Measurements from ENCODE around the gene PBX3.

DNA sequence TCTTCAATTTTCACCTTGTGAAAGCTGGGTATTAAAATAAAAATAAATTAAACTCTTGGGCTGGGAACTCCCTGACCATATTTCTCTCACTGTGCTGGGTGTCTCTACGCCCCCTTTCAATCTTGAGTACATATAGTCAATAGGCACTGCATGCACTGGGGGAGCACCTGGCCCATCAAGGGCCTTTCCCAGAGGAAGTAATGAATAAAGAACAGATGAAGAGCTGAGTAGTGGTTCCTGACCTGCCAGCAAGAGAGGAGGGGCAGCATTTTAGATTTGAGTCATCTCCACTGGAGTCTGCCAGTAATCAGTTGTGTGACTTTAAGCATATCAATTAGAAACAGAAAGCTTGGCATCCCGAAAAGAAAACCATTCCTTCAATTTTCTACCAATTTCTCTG is 46.4 kb upstream of the PBX3 start:
- TF ChIP-seq ATF7 (IDR thresholded peaks at IDR 0.05; ENCODE audit: low read depth) (peak; percentile 71; the same call in 1 of the 2 replicates), EP300 (IDR thresholded peaks at IDR 0.05; ENCODE audit: borderline replicate concordance in 1 of 2, control insufficient read depth in 1 of 2, low read depth in 2 of 2, low read length in 2 of 2) (peak; percentile 81 to 82; a peak in 2 of 4 replicates), POLR2A (IDR thresholded peaks at IDR 0.05; ENCODE audit: low read depth, low read length) (no peak), PAX8 (IDR thresholded peaks at IDR 0.05) (no peak), RB1 (IDR thresholded peaks at IDR 0.05; ENCODE audit: borderline replicate concordance) (no peak), GABPA (IDR thresholded peaks at IDR 0.05; ENCODE audit: low read depth) (peak; percentile 53; the same call in 1 of the 2 replicates), KDM1A (IDR thresholded peaks at IDR 0.05; ENCODE audit: borderline replicate concordance) (no peak), EZH2 (IDR thresholded peaks at IDR 0.05; ENCODE audit: borderline replicate concordance, control insufficient read depth, low read depth, low read length) (no peak)
- TF ChIP-seq, protein P1, sequence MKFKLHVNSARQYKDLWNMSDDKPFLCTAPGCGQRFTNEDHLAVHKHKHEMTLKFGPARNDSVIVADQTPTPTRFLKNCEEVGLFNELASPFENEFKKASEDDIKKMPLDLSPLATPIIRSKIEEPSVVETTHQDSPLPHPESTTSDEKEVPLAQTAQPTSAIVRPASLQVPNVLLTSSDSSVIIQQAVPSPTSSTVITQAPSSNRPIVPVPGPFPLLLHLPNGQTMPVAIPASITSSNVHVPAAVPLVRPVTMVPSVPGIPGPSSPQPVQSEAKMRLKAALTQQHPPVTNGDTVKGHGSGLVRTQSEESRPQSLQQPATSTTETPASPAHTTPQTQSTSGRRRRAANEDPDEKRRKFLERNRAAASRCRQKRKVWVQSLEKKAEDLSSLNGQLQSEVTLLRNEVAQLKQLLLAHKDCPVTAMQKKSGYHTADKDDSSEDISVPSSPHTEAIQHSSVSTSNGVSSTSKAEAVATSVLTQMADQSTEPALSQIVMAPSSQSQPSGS (IDR thresholded peaks at IDR 0.05; ENCODE audit: low read length) = peak; percentile 77
- TF ChIP-seq, protein P2, sequence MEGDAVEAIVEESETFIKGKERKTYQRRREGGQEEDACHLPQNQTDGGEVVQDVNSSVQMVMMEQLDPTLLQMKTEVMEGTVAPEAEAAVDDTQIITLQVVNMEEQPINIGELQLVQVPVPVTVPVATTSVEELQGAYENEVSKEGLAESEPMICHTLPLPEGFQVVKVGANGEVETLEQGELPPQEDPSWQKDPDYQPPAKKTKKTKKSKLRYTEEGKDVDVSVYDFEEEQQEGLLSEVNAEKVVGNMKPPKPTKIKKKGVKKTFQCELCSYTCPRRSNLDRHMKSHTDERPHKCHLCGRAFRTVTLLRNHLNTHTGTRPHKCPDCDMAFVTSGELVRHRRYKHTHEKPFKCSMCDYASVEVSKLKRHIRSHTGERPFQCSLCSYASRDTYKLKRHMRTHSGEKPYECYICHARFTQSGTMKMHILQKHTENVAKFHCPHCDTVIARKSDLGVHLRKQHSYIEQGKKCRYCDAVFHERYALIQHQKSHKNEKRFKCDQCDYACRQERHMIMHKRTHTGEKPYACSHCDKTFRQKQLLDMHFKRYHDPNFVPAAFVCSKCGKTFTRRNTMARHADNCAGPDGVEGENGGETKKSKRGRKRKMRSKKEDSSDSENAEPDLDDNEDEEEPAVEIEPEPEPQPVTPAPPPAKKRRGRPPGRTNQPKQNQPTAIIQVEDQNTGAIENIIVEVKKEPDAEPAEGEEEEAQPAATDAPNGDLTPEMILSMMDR (IDR thresholded peaks at IDR 0.05 in 2 of 3, conservative IDR thresholded peaks at IDR 0.05 in 1 of 3; ENCODE audit: control insufficient read depth in 2 of 3, extremely low read depth in 1 of 3, insufficient read depth in 1 of 3, low read depth in 3 of 3, low read length in 3 of 3) = no peak
